IMR-90 (cell line): ENCODE results near the gene ATG3. TPM values are rescaled to one million over a fixed set of nuclear protein-coding genes. Genes with fewer than 3 reads are reported as not detected.

Experiments used
- ATAC-seq: fragments of 200-7000 bp; cut with Tn5 transposase; 2 replicates; pipeline ENCODE4 v1.9.1; 2020; ENCODE audit warnings: low read depth, mild to moderate bottlenecking, moderate library complexity
- BruUV-seq: library from RNA; stranded (reverse); fragments of 400-500 nt; replicated peaks from 2 replicates; lab custom pipeline; 2021; lab: Mats Ljungman, UMichigan
- CTCF ChIA-PET: fragments of 300-600 bp; formaldehyde crosslinking; extraction: SDS; loops from one replicate; lab custom pipeline; 2021; ENCODE audit warnings: antibody characterized with exemption; lab: Yijun Ruan, JAX
- POLR2A ChIA-PET: fragments of 300-600 bp; sonication (Branson Sonifier 250); formaldehyde crosslinking; loops from one replicate; lab custom pipeline; 2022; ENCODE audit warnings: antibody characterized with exemption; ENCODE audit not compliant: unreplicated experiment; lab: Charles Lee
- DNase-seq: peaks from one replicate; pipeline ENCODE4 v3.0.0; 2013
- H2AFZ ChIP-seq: replicated peaks from 2 replicates; pipeline ENCODE3; 2013; ENCODE audit warnings: low read length, mild to moderate bottlenecking; ENCODE audit not compliant: poor library complexity
- H2AK5ac ChIP-seq: 2 replicates; pipeline ENCODE4 v1.6.1; 2013; ENCODE audit warnings: low read depth, low read length, inconsistent platforms
- H2AK9ac ChIP-seq: replicated peaks from 2 replicates; pipeline ENCODE3; 2013; ENCODE audit warnings: mild to moderate bottlenecking, low read depth, low read length, moderate library complexity; ENCODE audit not compliant: poor library complexity
- H2BK120ac ChIP-seq: 2 replicates; pipeline ENCODE4 v1.6.1; 2013; ENCODE audit warnings: low read depth, low read length, inconsistent platforms
- H2BK15ac ChIP-seq: 3 replicates; pipeline ENCODE4 v1.6.1; 2013; ENCODE audit warnings: low read depth, low read length, inconsistent platforms
- H2BK20ac ChIP-seq: 2 replicates; pipeline ENCODE4 v1.6.1; 2013; ENCODE audit warnings: low read depth, mild to moderate bottlenecking, inconsistent platforms, low read length, moderate library complexity
- H2BK5ac ChIP-seq: 2 replicates; pipeline ENCODE4 v1.6.1; 2013; ENCODE audit warnings: mild to moderate bottlenecking, low read depth, low read length, inconsistent platforms; ENCODE audit not compliant: poor library complexity, severe bottlenecking
- H3K14ac ChIP-seq: replicated peaks from 2 replicates; pipeline ENCODE4 v1.6.1; 2013; ENCODE audit warnings: low read depth, low read length, inconsistent platforms
- H3K18ac ChIP-seq: 2 replicates; pipeline ENCODE4 v1.6.1; 2013; ENCODE audit warnings: low read depth, low read length, control low read depth
- H3K23ac ChIP-seq: 2 replicates; pipeline ENCODE4 v1.6.1; 2013; ENCODE audit warnings: low read depth, low read length, inconsistent platforms
- H3K27ac ChIP-seq: 2 replicates; pipeline ENCODE4 v1.5.1; 2013; ENCODE audit warnings: mild to moderate bottlenecking, control low read depth, low read length; ENCODE audit not compliant: insufficient read depth
- H3K27me3 ChIP-seq: 2 replicates; pipeline ENCODE4 v1.6.1; 2013; ENCODE audit warnings: low read length; ENCODE audit not compliant: control insufficient read depth, insufficient read depth
- H3K36me3 ChIP-seq: 2 replicates; pipeline ENCODE4 v1.6.1; 2013; ENCODE audit warnings: low read length, mixed read lengths; ENCODE audit not compliant: control insufficient read depth, insufficient read depth
- H3K4ac ChIP-seq: 2 replicates; pipeline ENCODE4 v1.6.1; 2013; ENCODE audit warnings: low read depth, low read length, inconsistent platforms
- H3K4me1 ChIP-seq: 2 replicates; pipeline ENCODE4 v1.6.1; 2013; ENCODE audit warnings: low read length, mixed read lengths; ENCODE audit not compliant: control insufficient read depth, insufficient read depth
- H3K4me2 ChIP-seq: 2 replicates; pipeline ENCODE4 v1.6.1; 2013; ENCODE audit warnings: low read depth, mild to moderate bottlenecking, control low read depth, low read length, moderate library complexity
- H3K4me3 ChIP-seq: 2 replicates; pipeline ENCODE4 v1.5.1; 2013; ENCODE audit warnings: low read depth, mild to moderate bottlenecking, control low read depth, low read length, moderate library complexity; ENCODE audit not compliant: insufficient read depth
- H3K56ac ChIP-seq: 2 replicates; pipeline ENCODE4 v1.6.1; 2013; ENCODE audit warnings: low read length, inconsistent platforms; ENCODE audit not compliant: insufficient read depth; ENCODE audit errors: extremely low read depth
- H3K79me1 ChIP-seq, 2 experiments: 2 replicates each; pipeline ENCODE4 v1.6.1; 2013; ENCODE audit warnings: low read length in 2 of 2, inconsistent platforms in 1 of 2, low read depth in 1 of 2
- H3K9ac ChIP-seq: 2 replicates; pipeline ENCODE4 v1.6.1; 2013; ENCODE audit warnings: low read depth, low read length, control low read depth
- H3K9me1 ChIP-seq: 2 replicates; pipeline ENCODE4 v1.6.1; 2013; ENCODE audit warnings: low read length, inconsistent platforms; ENCODE audit not compliant: insufficient read depth
- H3K9me3 ChIP-seq: 2 replicates; pipeline ENCODE4 v1.6.1; 2013; ENCODE audit warnings: low read length; ENCODE audit not compliant: control insufficient read depth, insufficient read depth
- H4K20me1 ChIP-seq: 2 replicates; pipeline ENCODE4 v1.6.1; 2013; ENCODE audit warnings: low read length, inconsistent platforms; ENCODE audit not compliant: insufficient read depth
- H4K5ac ChIP-seq: 2 replicates; pipeline ENCODE4 v1.6.1; 2013; ENCODE audit warnings: mild to moderate bottlenecking, low read depth, low read length, control low read depth
- H4K8ac ChIP-seq, 2 experiments: 2 replicates each; pipeline ENCODE4 v1.6.1; 2013; ENCODE audit warnings: low read depth in 2 of 2, low read length in 2 of 2, control low read depth in 1 of 2, inconsistent platforms in 1 of 2
- H4K91ac ChIP-seq: 2 replicates; pipeline ENCODE4 v1.6.1; 2013; ENCODE audit warnings: low read depth, low read length, inconsistent platforms; ENCODE audit not compliant: insufficient read depth
- BHLHE40 ChIP-seq: fragments of 150-350 bp; IDR thresholded peaks from 2 replicates; pipeline ENCODE4 v1.6.1; 2016; ENCODE audit warnings: mild to moderate bottlenecking, low read depth, low read length
- CEBPB ChIP-seq: IDR thresholded peaks from 2 replicates; pipeline ENCODE4 v1.6.1; 2012; ENCODE audit warnings: low read depth, low read length, improper control_type of control experiment
- CHD1 ChIP-seq: IDR thresholded peaks from 2 replicates; pipeline ENCODE4 v1.6.1; 2012; ENCODE audit warnings: low read depth, low read length, improper control_type of control experiment
- CTCF ChIP-seq: conservative IDR thresholded peaks from 2 replicates; pipeline ENCODE4 v1.5.1; 2012; ENCODE audit warnings: mild to moderate bottlenecking, low read depth, low read length, improper control_type of control experiment
- FOS ChIP-seq: fragments of 150-350 bp; IDR thresholded peaks from 2 replicates; pipeline ENCODE4 v1.6.1; 2016; ENCODE audit warnings: low read depth, low read length
- MAFK ChIP-seq: IDR thresholded peaks from 2 replicates; pipeline ENCODE4 v1.6.1; 2012; ENCODE audit warnings: low read depth, low read length, improper control_type of control experiment
- MAZ ChIP-seq: IDR thresholded peaks from 2 replicates; pipeline ENCODE4 v1.6.1; 2012; ENCODE audit warnings: low read depth, mild to moderate bottlenecking, low read length, improper control_type of control experiment, moderate library complexity, borderline replicate concordance
- NFE2L2 ChIP-seq: fragments of 150-350 bp; IDR thresholded peaks from 2 replicates; pipeline ENCODE4 v1.6.1; 2016; ENCODE audit warnings: low read depth, mild to moderate bottlenecking, low read length
- POLR2A ChIP-seq: IDR thresholded peaks from 2 replicates; pipeline ENCODE4 v1.6.1; 2012; ENCODE audit warnings: mild to moderate bottlenecking, low read depth, low read length
- RAD21 ChIP-seq: IDR thresholded peaks from 2 replicates; pipeline ENCODE4 v1.6.1; 2012; ENCODE audit warnings: low read length, improper control_type of control experiment
- RCOR1 ChIP-seq: IDR thresholded peaks from 2 replicates; pipeline ENCODE4 v1.6.1; 2012; ENCODE audit warnings: mild to moderate bottlenecking, low read length, improper control_type of control experiment; ENCODE audit not compliant: insufficient replicate concordance
- RFX5 ChIP-seq: IDR thresholded peaks from 2 replicates; pipeline ENCODE4 v1.8.0; 2012; ENCODE audit warnings: low read depth, mild to moderate bottlenecking, low read length, moderate library complexity
- SMC3 ChIP-seq: fragments of 150-350 bp; IDR thresholded peaks from 2 replicates; pipeline ENCODE4 v1.6.1; 2016; ENCODE audit warnings: low read depth, mild to moderate bottlenecking, antibody characterized with exemption, low read length, moderate library complexity
- WGBS, 2 experiments: methylation state at CpG; one replicate each; pipeline versions ENCODE4 v1.1.5 to v1.1.7; 2013; ENCODE audit warnings: missing lambda C conversion rate in 2 of 2; ENCODE audit not compliant: insufficient read length in 1 of 2; ENCODE audit errors: extremely low coverage in 2 of 2; 5-methylcytosine and 5-hydroxymethylcytosine counted together
- dilution Hi-C: fragments of 300-500 bp; cut with HindIII; formaldehyde crosslinking; loops from one replicate; pipeline ENCODE4 v1.14.3; 2018; ENCODE audit warnings: low sequenced_read_pairs; ENCODE audit not compliant: unreplicated experiment
- in situ Hi-C: fragments of 300-500 bp; cut with MboI; formaldehyde crosslinking; loops from 3 replicates; pipeline ENCODE4 v1.14.3; 2019; ENCODE audit warnings: low sequenced_read_pairs, inconsistent platforms, mixed read lengths
- intact Hi-C: fragments of 100-400 bp; cut with micrococcal nuclease; formaldehyde crosslinking; loops from 2 replicates; pipeline ENCODE4 v1.10.0; 2022
- polyA plus RNA-seq, 3 experiments: library from polyadenylated mRNA; depleted of rRNA; stranded (reverse); fragments of >200 nt; gene quantifications; 2 replicates each; pipeline ENCODE4 v1.2.3, GENCODE V29; 2012; ENCODE audit warnings: low replicate concordance in 1 of 3
- total RNA-seq: library from RNA; depleted of rRNA; stranded (reverse); fragments of >200 nt; gene quantifications from 2 replicates; pipeline ENCODE4 v1.2.3, GENCODE V29; 2012
- TF ChIP-seq, protein P1 (sequence below): fragments of 150-350 bp; IDR thresholded peaks from 2 replicates; pipeline ENCODE4 v1.6.1; 2017; ENCODE audit warnings: mild to moderate bottlenecking, antibody characterized with exemption, low read length, low read depth
- TF ChIP-seq, protein P2 (sequence below): fragments of 150-350 bp; IDR thresholded peaks from 2 replicates; pipeline ENCODE4 v1.6.1; 2016; ENCODE audit warnings: low read depth, mild to moderate bottlenecking, low read length, moderate library complexity, borderline replicate concordance

The ATG3 gene
- total and polyA plus RNA-seq, 2 of the 4 experiments (the other 2 are of a cell fraction) = 30.8 to 31.7 TPM

DNA sequence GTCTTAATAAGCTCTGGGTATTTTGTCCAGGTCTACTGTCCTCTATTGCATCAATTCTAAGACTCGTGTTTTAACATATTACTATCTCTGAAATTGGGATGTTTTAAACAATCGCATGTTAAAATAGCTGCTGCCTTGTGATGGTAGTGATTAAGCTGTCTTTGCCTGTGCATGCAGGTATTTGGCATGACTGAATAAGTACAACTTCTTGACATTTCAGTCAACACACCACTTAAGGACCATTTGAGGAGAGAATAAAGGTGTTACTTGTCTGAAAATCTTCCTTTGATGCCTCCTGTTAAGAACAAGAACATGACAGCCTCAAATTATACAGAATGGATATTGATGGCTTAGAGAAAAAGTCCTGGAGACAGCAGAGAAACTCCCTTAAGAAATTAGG is 33.1 kb upstream of the ATG3 start:
- no peak overlapping the region for H3K14ac ChIP-seq
- no CpG with 5 or more reads among the region's 2 CpGs for WGBS, 2 experiments
- no peak overlapping the region for H2BK5ac ChIP-seq
- ChIA-PET CTCF (no interaction called here), POLR2A (no interaction called here)
- no peak overlapping the region for H4K91ac ChIP-seq
- no peak overlapping the region for H2BK120ac ChIP-seq
- no peak overlapping the region for H2BK15ac ChIP-seq
- no peak overlapping the region for H2AK9ac ChIP-seq
- no peak for ATAC-seq
- intact Hi-C loops (no loop called here), in situ Hi-C loops (no loop called here), dilution Hi-C loops (loop anchor here (25.0 kb wide), 1 partner anchor 392 kb away; the partner anchor contains the start of genes CD200R1 and GTPBP8)
- H3K4me1 ChIP-seq = no peaks in the 10 kb centered on the region
- DNase-seq = no peak
- no peak overlapping the region for H2AK5ac ChIP-seq
- no peak overlapping the region for H3K4me2 ChIP-seq
- H3K18ac ChIP-seq = no peak overlapping the region
- no peak overlapping the region for H4K8ac ChIP-seq
- no peak overlapping the region for H3K27ac ChIP-seq
- no peak overlapping the region for H3K56ac ChIP-seq
- no peaks in the 10 kb centered on the region for H3K79me1 ChIP-seq
- no peak overlapping the region for H3K23ac ChIP-seq
- no peak for TF ChIP-seq POLR2A
- TF ChIP-seq RFX5 = no peak
- TF ChIP-seq BHLHE40 = no peak
- no peak for TF ChIP-seq CTCF
- TF ChIP-seq CHD1 = no peak
- TF ChIP-seq RAD21 = no peak
- TF ChIP-seq CEBPB = no peak
- TF ChIP-seq FOS = no peak
- TF ChIP-seq, protein P1, sequence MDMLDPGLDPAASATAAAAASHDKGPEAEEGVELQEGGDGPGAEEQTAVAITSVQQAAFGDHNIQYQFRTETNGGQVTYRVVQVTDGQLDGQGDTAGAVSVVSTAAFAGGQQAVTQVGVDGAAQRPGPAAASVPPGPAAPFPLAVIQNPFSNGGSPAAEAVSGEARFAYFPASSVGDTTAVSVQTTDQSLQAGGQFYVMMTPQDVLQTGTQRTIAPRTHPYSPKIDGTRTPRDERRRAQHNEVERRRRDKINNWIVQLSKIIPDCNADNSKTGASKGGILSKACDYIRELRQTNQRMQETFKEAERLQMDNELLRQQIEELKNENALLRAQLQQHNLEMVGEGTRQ = no peak
- TF ChIP-seq, protein P2, sequence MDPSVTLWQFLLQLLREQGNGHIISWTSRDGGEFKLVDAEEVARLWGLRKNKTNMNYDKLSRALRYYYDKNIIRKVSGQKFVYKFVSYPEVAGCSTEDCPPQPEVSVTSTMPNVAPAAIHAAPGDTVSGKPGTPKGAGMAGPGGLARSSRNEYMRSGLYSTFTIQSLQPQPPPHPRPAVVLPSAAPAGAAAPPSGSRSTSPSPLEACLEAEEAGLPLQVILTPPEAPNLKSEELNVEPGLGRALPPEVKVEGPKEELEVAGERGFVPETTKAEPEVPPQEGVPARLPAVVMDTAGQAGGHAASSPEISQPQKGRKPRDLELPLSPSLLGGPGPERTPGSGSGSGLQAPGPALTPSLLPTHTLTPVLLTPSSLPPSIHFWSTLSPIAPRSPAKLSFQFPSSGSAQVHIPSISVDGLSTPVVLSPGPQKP = no peak
- TF ChIP-seq MAFK = no peak
- TF ChIP-seq RCOR1 = no peak
- no peak for TF ChIP-seq MAZ
- no peak for TF ChIP-seq NFE2L2
- no peak for TF ChIP-seq SMC3
- no peaks in the 10 kb centered on the region for H3K27me3 ChIP-seq
- no peak overlapping the region for H4K5ac ChIP-seq
- H4K20me1 ChIP-seq = no peaks in the 10 kb centered on the region
- no peak overlapping the region for H2BK20ac ChIP-seq
- H3K36me3 ChIP-seq = peaks cover 4% of the 10 kb centered on the region; the same call in 1 of the 2 replicates
- peaks cover 4% of the 10 kb centered on the region; the same call in 1 of the 2 replicates for H3K9me1 ChIP-seq
- no peak overlapping the region for H3K9ac ChIP-seq
- no peaks in the 10 kb centered on the region for H3K9me3 ChIP-seq
- no TSS peak for BruUV-seq
- no peak overlapping the region for H3K4me3 ChIP-seq
- no peak overlapping the region for H2AFZ ChIP-seq
- H3K4ac ChIP-seq = no peak overlapping the region
